Measurements from ENCODE around the gene PLCB1. TPM values are rescaled to one million over a fixed set of nuclear protein-coding genes. Genes with fewer than 3 reads are reported as not detected.

Gene PLCB1
- total and polyA plus RNA-seq, 2 donors (not counting 3 experiments of a cell fraction or from before 2014, with no cell fraction given), result 10.2 to 53.4 TPM

DNA sequence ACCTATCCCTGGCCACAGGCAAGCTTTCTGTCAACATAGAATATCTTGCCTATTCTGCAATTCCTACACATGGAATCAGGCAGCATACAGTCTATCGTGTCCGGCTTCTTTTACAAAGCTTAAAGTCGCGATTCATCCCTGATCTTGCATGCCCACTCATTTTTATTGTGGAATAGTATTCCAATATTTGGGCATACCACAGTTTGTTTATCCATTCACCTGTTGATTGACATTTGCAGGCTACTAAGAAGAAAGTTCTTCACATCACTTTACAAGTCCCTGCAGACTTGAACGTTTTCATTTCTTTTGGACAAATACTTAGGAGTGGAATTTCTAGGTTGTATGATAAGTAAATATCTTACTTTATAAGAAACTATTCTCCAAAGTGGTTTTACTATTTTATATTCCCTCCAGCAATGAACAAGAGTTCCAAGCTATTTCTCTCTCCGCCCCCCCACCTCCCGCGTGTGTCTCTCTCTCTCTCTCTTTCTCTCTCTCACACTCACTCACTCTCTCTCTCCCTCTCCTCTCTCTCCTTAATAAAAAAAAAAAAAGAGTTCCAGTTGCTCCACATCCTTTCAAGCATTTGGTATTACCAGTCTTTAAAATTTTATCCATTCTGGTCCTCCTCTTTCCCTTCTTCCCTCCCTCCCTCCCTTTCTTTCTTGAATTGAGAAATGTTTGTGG, 1.1 kb upstream of the PLCB1 start:
- Histone ChIP-seq H3K4me3 (replicated peaks in 1 of 3; ENCODE audit: insufficient read depth in 1 of 3, low read depth in 1 of 3, low read length in 3 of 3) (peak overlapping the region in 1 of 3 experiments; percentile 46), H4K20me1 (replicated peaks; ENCODE audit: control insufficient read depth, extremely low read depth, insufficient read depth, low read length) (no peaks in the 10 kb centered on the region)
- no TSS peak for BruUV-seq (replicated peaks)

More for the DNA sequence above, 1.1 kb upstream of the PLCB1 start:
- H2AFZ ChIP-seq (ENCODE audit: low read depth, low read length), result peak overlapping the region; percentile 91
- H3K4me1 ChIP-seq (ENCODE audit: control insufficient read depth, extremely low read depth, insufficient read depth, low read length), result peaks cover 12% of the 10 kb centered on the region
- peaks cover 21% of the 10 kb centered on the region for H3K79me2 ChIP-seq (ENCODE audit: control insufficient read depth, insufficient read depth, low read length)
- no peaks in the 10 kb centered on the region for H3K9me3 ChIP-seq (replicated peaks; ENCODE audit: control insufficient read depth, insufficient read depth, low read length)
- ChIA-PET POLR2A (no interaction called here), CTCF (interaction anchor here (0.7 to 13.3 kb wide), 23 partner anchors 8 to 590 kb away, joined by 3 to 210 read pairs (median 5); no protein-coding TSS in a partner anchor)
- no peaks in the 10 kb centered on the region for H3K36me3 ChIP-seq (ENCODE audit: control insufficient read depth in 2 of 2, extremely low read depth in 1 of 2, insufficient read depth in 2 of 2, low read length in 2 of 2)
- H3K27me3 ChIP-seq (ENCODE audit: control insufficient read depth in 2 of 2, insufficient read depth in 2 of 2, low read length in 2 of 2), result no peaks in the 10 kb centered on the region
- TF ChIP-seq POLR2AphosphoS5 (IDR thresholded peaks at IDR 0.05; ENCODE audit: insufficient read depth, low read depth, low read length), result no peak
- no peak for TF ChIP-seq GATA2 (IDR thresholded peaks at IDR 0.05; ENCODE audit: insufficient read depth, insufficient read length, low read depth, low read length)
- TF ChIP-seq JUN (IDR thresholded peaks at IDR 0.05; ENCODE audit: borderline replicate concordance, insufficient read depth, insufficient read length, low read depth), result no peak
- no peak for TF ChIP-seq FOS (IDR thresholded peaks at IDR 0.05; ENCODE audit: borderline replicate concordance, insufficient read depth, low read length)
- no peak for TF ChIP-seq MYC (IDR thresholded peaks at IDR 0.05; ENCODE audit: low read depth, low read length)
- TF ChIP-seq, protein P1, sequence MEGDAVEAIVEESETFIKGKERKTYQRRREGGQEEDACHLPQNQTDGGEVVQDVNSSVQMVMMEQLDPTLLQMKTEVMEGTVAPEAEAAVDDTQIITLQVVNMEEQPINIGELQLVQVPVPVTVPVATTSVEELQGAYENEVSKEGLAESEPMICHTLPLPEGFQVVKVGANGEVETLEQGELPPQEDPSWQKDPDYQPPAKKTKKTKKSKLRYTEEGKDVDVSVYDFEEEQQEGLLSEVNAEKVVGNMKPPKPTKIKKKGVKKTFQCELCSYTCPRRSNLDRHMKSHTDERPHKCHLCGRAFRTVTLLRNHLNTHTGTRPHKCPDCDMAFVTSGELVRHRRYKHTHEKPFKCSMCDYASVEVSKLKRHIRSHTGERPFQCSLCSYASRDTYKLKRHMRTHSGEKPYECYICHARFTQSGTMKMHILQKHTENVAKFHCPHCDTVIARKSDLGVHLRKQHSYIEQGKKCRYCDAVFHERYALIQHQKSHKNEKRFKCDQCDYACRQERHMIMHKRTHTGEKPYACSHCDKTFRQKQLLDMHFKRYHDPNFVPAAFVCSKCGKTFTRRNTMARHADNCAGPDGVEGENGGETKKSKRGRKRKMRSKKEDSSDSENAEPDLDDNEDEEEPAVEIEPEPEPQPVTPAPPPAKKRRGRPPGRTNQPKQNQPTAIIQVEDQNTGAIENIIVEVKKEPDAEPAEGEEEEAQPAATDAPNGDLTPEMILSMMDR (IDR thresholded peaks at IDR 0.05; ENCODE audit: extremely low read depth in 1 of 2, insufficient read depth in 1 of 2, low read depth in 1 of 2, low read length in 2 of 2), result no peak
- TF ChIP-seq, protein P2, sequence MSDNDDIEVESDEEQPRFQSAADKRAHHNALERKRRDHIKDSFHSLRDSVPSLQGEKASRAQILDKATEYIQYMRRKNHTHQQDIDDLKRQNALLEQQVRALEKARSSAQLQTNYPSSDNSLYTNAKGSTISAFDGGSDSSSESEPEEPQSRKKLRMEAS (IDR thresholded peaks at IDR 0.05; ENCODE audit: insufficient read depth, insufficient read length), result no peak
- no peak for TF ChIP-seq POLR2A (IDR thresholded peaks at IDR 0.05; ENCODE audit: low read depth, low read length)
- TF ChIP-seq EZH2 (IDR thresholded peaks at IDR 0.05; ENCODE audit: borderline replicate concordance, low read depth, low read length, severe bottlenecking), result no peak
- DNase-seq (ENCODE audit: low read depth, low spot score), result no peak
- FAIRE-seq, result no peak
- intact Hi-C loops (cut with micrococcal nuclease) (loop anchor here (1.0 to 5.0 kb wide), 3 partner anchors 36 to 526 kb away; no protein-coding TSS in a partner anchor), dilution Hi-C loops (cut with MboI; ENCODE audit: extremely low pct_ligation_motif_present, low sequenced_read_pairs) (no loop called here)
- H3K27ac ChIP-seq (ENCODE audit: insufficient read depth, low read depth, low read length), result no peak overlapping the region
- peak overlapping the region; percentile 65 for H3K9ac ChIP-seq (replicated peaks; ENCODE audit: extremely low read depth, insufficient read depth, low read length)
- no peaks in the 10 kb centered on the region for H3K9me1 ChIP-seq (replicated peaks; ENCODE audit: control insufficient read depth, extremely low read depth, insufficient read depth, low read length)
- H3K4me2 ChIP-seq (ENCODE audit: insufficient read depth, low read length), result peak overlapping the region; percentile 77
